IPS-NIHi11 (cell line): ENCODE data around the gene MUC4.
"Not testable (repeated sequence)": the region's sequence is repeated elsewhere in the genome, so short reads cannot be mapped to it uniquely, and the experiment has no call there.

Experiments
- DNase-seq: peaks from one replicate; pipeline ENCODE4 v3.0.0; 2012; ENCODE audit warnings: mixed read lengths, low spot score

The MUC4 gene

DNA sequence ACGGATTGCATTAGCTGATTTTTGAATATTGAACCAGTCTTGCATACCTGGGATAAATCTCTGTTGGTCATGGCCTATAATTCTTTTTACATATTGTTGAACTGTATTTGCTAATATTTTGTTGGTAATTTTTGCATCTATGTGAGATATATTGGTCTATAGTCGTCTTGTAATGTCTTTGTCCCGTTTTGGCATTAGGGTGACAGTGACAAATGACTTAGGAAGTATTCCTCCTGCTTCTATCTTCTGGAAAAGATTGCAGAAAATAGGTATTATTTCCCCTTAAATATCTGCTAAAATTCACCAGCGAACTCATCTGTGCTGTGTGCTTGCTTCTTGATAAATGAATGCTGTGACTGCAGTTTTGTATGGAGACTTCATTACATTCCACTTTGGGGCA is 67.3 kb downstream of the MUC4 start:
- DNase-seq = no peak

DNA sequence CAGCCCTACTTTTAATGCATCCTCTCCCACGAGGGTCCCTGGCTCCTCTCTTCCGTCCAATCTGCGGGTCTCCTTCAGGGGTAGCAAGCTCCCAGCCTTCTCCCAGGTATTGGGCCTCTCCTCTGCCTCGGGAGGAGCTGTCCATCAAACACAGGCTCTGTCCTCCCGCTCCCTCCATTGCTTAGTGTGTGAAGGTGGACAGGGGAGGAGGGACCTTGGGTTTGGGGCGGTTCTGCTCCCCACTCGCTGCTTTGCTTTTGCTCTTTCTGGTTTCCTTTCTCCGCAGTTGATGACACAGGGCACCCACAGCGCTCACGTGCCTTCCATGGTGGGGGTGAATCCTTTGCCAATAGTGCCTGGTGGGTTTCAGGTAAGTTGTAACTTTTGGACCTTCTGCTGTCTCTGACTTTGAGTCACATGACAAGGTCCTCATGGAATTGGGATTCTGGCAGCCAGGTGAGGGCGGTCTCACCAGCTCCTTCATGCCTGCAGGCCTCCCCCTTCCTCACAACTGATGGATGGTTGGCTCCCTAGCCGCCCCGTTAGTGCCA is 72.1 kb downstream of the MUC4 start:
- DNase-seq = no peak

DNA sequence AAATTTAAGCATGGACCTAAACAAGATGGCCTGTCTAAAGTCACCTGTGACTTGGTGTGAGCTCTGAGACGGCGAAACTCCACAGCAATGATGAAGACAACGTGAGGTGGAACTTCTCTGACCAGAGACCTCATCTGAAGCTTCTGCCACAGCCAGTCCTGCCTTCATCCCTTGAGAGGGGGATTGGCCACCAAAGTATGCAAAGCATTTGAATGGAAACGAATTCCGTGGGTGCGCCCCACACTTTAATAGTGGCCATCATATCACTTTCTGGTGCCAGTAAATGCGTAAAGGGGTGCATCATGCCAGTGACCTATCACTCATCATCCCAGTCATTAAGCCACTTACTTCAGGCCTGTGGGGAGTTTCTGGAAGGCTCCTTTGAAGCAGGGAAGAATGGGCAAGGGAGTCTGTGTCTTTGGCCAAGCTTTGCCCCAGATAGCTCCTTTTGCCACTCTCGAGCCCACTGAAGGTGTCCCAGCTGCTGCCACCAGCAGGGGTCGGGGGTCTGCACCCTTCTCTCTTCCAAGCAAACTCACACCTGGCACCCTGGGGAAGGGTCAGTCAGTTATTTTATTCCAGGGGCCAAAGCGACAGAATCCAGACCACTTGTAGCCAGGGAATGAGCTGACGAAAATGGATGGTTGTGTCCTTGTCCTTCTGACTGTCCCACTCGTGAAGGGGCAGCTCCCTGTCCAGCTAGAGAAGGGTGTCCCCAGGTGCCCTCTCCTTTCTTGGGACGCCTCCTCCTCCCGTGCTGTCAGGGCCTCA is 73.3 kb downstream of the MUC4 start:
- DNase-seq = no peak

GRCh38 chr3:195737782-195738181 is 73.9 kb downstream of the MUC4 start:
- DNase-seq = not testable (repeated sequence)

DNA sequence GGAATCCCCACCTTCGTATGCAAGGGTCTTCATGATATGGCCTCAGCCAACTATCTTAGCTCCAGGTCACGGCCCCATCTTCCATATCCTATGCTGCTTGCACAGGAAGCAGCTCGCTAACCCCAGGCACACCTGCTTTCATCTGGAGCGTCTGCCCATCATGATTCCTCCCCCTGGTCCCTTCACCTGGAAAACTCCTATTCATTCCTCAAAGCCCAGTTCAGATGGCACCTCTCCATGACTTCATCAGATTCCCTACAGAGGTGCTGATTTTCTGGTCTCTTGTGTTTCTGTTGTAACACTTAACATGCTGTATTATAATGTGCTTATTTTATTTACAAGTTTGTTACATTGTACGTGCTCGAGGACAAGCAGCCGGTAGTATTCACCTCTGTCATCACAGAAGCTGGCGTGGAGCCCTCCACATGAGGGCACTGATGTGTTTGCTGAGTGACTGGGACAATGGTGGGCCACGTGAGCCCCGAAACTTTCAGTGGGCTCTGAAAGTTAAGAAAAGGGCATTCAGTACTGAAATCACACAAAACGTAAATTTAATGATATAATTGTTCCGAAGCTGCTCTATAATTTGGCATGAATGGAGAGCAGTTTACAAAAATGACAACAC is 74.8 kb downstream of the MUC4 start:
- DNase-seq = no peak

GRCh38 chr3:195735036-195735695 is 76.6 kb downstream of the MUC4 start:
- no peak for DNase-seq

DNA sequence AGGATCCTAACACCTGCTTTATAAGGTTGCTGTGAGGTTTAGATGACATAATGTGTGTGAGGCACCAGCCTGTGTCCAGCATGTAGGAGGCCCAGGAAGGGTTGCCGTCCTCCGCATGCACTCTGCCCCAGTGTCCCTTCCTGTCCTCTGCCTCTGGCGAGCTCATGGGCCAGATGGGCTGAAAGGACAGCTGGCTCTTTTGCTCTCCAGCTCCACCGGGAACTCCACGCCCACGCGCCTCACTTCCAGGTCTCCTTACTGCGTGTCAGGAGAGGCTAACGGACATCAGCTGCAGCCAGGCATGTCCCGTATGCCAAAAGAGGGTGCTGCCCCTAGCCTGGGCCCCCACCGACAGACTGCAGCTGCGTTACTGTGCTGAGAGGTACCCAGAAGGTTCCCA is 78.8 kb downstream of the MUC4 start:
- no peak for DNase-seq

DNA sequence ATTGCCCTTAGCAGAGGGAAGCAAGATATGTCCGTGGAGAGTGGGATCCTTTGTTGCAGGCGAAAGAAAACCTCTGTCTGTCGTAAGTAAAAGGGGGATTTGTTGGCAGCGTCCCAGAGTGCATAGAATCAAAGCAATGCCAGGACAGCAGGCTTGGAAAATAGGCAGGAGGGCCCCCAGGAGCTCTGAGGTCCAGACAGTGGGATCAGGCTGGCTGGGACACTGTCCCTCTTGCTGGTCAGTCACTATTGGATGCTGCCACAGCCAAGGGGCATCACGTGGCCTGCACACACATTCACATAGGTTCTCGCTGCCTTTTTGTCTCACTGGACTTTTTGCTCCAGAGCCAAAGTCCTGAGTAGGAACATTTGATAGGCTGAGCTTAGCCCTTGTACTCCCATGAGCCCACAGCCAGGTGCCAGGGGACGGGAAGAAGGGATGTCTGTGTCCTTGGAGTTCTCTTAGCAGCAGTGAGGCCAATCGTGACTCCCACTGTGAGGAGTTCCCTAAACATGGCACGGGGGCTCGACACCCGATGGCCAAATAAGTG is 80.3 kb downstream of the MUC4 start:
- DNase-seq = no peak

DNA sequence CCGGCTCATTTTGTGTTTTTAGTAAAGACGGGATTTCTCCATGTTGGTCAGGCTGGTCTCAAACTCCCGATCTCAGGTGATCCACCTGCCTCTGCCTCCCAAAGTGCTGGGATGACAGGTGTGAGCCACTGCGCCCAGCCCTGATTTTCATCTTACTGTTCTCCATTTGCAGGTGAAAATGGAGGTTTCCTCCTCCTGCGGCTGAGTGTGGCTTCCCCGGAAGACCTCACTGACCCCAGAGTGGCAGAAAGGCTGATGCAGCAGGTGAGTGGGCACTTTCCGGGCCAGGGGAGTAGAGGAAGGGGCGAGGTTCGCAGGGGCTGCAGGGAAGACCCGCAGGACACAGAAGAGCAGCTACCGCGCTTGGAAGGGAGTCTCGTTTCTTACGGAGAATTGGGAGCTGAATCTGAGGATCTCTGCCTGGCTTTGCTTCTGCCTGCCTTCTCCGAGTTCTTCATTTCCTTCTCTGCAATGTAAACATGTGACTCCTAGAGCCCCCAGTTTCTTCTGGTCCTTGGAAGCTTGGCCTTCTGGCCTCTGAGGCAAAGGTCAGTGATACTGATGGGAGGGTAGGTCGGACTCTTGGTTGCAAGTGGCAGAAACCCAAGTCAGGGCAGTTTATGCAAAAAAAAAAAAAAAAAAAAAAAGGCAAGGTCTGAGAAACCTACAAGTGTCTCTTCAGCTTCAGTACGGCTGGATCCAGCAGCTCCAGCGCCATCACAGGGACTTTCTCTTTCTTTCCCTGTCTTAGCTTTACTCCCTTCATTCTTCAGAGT is 82.1 kb downstream of the MUC4 start:
- DNase-seq = no peak

DNA sequence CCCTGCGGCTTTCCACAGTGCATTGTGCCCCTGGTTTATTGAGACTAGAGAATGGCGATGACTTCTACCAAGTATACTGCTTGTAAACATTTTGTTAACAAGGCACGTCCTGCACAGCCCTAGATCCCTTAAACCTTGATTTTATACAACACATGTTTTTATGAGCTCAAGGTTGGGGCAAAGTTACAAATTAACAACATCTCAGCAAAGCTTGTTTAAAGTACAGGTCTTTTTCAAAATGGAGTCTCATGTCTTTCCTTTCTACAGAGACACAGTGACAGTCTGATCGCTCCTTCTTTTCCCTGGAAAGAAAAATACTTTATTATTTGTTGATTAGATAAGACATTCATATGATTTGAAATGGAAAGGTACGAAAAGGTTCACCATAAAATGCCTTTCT is 82.9 kb downstream of the MUC4 start:
- DNase-seq = not testable (repeated sequence)

GRCh38 chr3:195727606-195728195 is 84.0 kb downstream of the MUC4 start:
- no peak for DNase-seq

DNA sequence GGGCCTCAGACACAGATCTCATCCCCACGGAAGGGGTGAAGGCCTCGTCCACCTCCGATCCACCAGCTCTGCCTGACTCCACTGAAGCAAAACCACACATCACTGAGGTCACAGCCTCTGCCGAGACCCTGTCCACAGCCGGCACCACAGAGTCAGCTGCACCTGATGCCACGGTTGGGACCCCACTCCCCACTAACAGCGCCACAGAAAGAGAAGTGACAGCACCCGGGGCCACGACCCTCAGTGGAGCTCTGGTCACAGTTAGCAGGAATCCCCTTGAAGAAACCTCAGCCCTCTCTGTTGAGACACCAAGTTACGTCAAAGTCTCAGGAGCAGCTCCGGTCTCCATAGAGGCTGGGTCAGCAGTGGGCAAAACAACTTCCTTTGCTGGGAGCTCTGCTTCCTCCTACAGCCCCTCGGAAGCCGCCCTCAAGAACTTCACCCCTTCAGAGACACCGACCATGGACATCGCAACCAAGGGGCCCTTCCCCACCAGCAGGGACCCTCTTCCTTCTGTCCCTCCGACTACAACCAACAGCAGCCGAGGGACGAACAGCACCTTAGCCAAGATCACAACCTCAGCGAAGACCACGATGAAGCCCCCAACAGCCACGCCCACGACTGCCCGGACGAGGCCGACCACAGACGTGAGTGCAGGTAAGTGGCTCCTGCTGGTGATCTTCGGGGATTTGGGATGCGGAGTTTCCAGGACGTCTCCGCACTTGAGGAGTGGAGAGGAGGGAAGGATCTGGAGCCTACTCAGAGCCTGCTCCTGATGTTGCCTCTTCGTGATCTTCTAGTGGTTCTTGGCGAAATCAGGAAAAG is 85.6 kb downstream of the MUC4 start:
- DNase-seq = not testable (repeated sequence)

DNA sequence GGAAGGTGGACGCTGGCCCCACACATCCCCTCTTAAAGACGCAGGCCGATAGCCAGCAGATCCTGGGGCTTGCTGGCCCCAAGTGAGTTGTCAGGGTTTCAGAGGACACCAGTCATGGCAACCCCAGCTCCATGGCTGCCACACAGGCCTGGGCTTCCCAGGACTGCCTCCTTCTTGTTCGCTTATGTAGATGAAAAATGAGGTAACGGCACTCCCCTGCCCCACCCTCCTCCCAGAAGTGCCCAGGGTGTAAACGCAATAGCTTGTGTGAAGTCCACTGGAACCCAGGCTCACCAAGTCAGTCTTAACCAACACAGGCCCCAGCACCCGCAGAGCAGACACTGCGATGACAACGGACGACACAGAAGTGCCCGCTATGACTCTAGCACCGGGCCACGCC is 87.4 kb downstream of the MUC4 start:
- DNase-seq = not testable (repeated sequence)

- not testable (repeated sequence) for DNase-seq
Observed at GRCh38 chr3:195722996-195723345, 88.8 kb downstream of the MUC4 start.

- not testable (repeated sequence) for DNase-seq
Observed at GRCh38 chr3:195722139-195722995, 89.4 kb downstream of the MUC4 start.

GRCh38 chr3:195720831-195721506 is 90.8 kb downstream of the MUC4 start, which contains the start of gene MUC20:
TSS of gene MUC20 (plus strand) at chr3:195720978. CDS start at chr3:195721008, 30 bp downstream.
- peak; percentile 61 for DNase-seq

DNA sequence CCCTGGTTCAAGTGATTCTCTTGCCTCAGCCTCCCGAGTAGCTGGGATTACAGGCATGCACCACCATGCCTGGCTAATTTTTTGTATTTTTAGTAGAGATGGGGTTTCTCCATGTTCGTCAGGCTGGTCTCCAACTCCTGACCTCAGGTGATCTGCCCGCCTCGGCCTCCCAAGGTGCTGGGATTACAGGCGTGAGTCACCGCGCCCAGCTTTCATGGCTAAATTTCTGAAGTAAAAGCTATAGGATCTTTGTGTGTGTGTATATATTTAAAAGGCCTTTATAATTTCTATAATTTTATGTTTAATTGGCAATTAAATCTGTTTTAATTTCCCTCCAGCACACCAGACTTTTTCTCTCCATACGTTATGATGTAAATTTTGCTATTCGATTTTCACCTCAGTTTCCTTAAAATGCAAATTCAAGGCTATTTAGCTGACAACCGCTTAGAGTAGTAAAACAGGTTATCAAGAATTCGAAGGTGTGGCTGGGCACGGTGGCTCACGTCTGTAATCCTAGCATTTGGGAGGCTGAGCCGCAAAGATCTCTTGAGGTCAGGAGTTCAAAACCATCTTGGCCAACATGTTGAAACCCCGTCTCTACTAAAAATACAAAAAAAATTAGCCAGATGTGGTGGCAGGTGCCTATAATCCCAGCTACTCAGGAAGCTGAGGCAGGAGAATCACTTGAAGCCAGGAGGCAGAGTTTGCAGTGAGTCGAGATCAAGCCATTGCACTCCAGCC is 92.0 kb downstream of the MUC4 start:
- DNase-seq = not testable (repeated sequence)

- DNase-seq = no peak
Observed at GRCh38 chr3:195718477-195718984, 93.2 kb downstream of the MUC4 start.
